CD4-positive, alpha-beta T cell (primary cell): Measurements from ENCODE around the gene TLE2. TPM values are rescaled to one million over a fixed set of nuclear protein-coding genes. Genes with fewer than 3 reads are reported as not detected.
"Not testable (repeated sequence)": the region's sequence is repeated elsewhere in the genome, so short reads cannot be mapped to it uniquely, and the experiment has no call there.

Experiments
- ATAC-seq: fragments of 200-7000 bp; cut with Tn5 transposase; one replicate; pipeline ENCODE4 v1.10.0; 2022; ENCODE audit warnings: mild to moderate bottlenecking; ENCODE audit not compliant: poor library complexity
- CTCF ChIA-PET: fragments of 350-600 bp; sonication (Branson Sonifier 250); formaldehyde crosslinking; loops from one replicate; lab custom pipeline; 2021; ENCODE audit warnings: antibody characterized with exemption, inconsistent platforms; lab: Charles Lee
- POLR2A ChIA-PET: fragments of 350-600 bp; sonication (Branson Sonifier 250); formaldehyde crosslinking; loops from one replicate; lab custom pipeline; 2021; ENCODE audit warnings: antibody characterized with exemption, inconsistent platforms; lab: Charles Lee
- DNase-seq, 14 experiments: peaks; one replicate each; pipeline ENCODE4 v3.0.0-alpha.2; 2013 to 2020; ENCODE audit warnings: mixed read lengths in 2 of 14
- H3K27ac ChIP-seq, 2 donors: one replicate each; pipeline versions ENCODE4 v1.5.1 to v1.7.0; 2013; ENCODE audit warnings: low read length in 2 of 2, low read depth in 1 of 2, mild to moderate bottlenecking in 1 of 2
- H3K27me3 ChIP-seq, 2 experiments: 1 replicate in 1 of 2; 2 replicates in 1 of 2; pipeline versions ENCODE4 v1.6.1 to v1.7.0; 2013; ENCODE audit warnings: low read length in 2 of 2, control low read depth in 1 of 2, mild to moderate bottlenecking in 1 of 2, moderate library complexity in 1 of 2; ENCODE audit not compliant: insufficient read depth in 2 of 2, control insufficient read depth in 1 of 2
- H3K36me3 ChIP-seq: one replicate; pipeline ENCODE4 v1.6.1; 2013; ENCODE audit warnings: low read length, control low read depth; ENCODE audit not compliant: insufficient read depth
- H3K4me1 ChIP-seq: one replicate; pipeline ENCODE4 v1.6.1; 2013; ENCODE audit warnings: low read length, control low read depth; ENCODE audit not compliant: insufficient read depth
- H3K4me3 ChIP-seq: one replicate; pipeline ENCODE4 v1.5.1; 2013; ENCODE audit warnings: mild to moderate bottlenecking, low read length, moderate library complexity
- H3K9me3 ChIP-seq, 2 experiments: 1 replicate in 1 of 2; 2 replicates in 1 of 2; pipeline versions ENCODE4 v1.6.1 to v1.7.0; 2013; ENCODE audit warnings: low read length in 2 of 2, mild to moderate bottlenecking in 2 of 2, control low read depth in 1 of 2, moderate library complexity in 1 of 2; ENCODE audit not compliant: control insufficient read depth in 1 of 2, insufficient read depth in 1 of 2
- H3K27ac Mint-ChIP-seq: one replicate; pipeline ENCODE4 v1.8.0; 2020; ENCODE audit warnings: mixed read lengths
- H3K27me3 Mint-ChIP-seq: one replicate; pipeline ENCODE4 v1.8.0; 2021; ENCODE audit warnings: mixed read lengths
- H3K36me3 Mint-ChIP-seq: one replicate; pipeline ENCODE4 v1.8.0; 2021; ENCODE audit warnings: low read depth, mixed read lengths
- H3K4me1 Mint-ChIP-seq: one replicate; pipeline ENCODE4 v1.8.0; 2021; ENCODE audit warnings: low read depth, mixed read lengths
- H3K4me3 Mint-ChIP-seq: one replicate; pipeline ENCODE4 v1.8.0; 2020; ENCODE audit warnings: mild to moderate bottlenecking, mixed read lengths
- H3K9me3 Mint-ChIP-seq: one replicate; pipeline ENCODE4 v1.8.0; 2020; ENCODE audit warnings: mixed read lengths
- CTCF ChIP-seq: fragments of 200-600 bp; IDR thresholded peaks from one replicate; pipeline ENCODE4 v1.8.0; 2022; ENCODE audit warnings: antibody characterized with exemption, mild to moderate bottlenecking
- intact Hi-C, 2 experiments: fragments of 100-400 bp; cut with DNase I in 1 of 2; cut with micrococcal nuclease in 1 of 2; formaldehyde crosslinking; loops; one replicate each; pipeline versions ENCODE4 v1.15.1 to v1.9.0; 2023 to 2025; cut with DNase I, micrococcal nuclease
- total RNA-seq, 174 experiments: library from RNA in 2 of 174; stranded (reverse) in 2 of 174; gene quantifications; one replicate each; pipeline ENCODE4 v1.2.3 and lab custom pipeline; 2021 to 2026

TLE2 gene
- total RNA-seq, 2 experiments from 2014 or later, result 23.9 to 25.0 TPM

GRCh38 chr19:2992958-2993357 is 36.1 kb downstream of the TLE2 start:
- no peak for TF ChIP-seq CTCF
- intact Hi-C loops, result no loop called here
- H3K27me3 Mint-ChIP-seq, result no peaks in the 10 kb centered on the region
- Histone ChIP-seq H3K9me3 (no peaks in the 10 kb centered on the region), H3K4me1 (no peaks in the 10 kb centered on the region), H3K27ac (no peak overlapping the region), H3K36me3 (no peaks in the 10 kb centered on the region), H3K27me3 (no peaks in the 10 kb centered on the region), H3K4me3 (no peak overlapping the region)
- no peak overlapping the region for H3K4me3 Mint-ChIP-seq
- CTCF ChIA-PET, result no interaction called here
- no peak for ATAC-seq
- no peak overlapping the region for H3K27ac Mint-ChIP-seq
- no peak for DNase-seq
- peaks cover 8% of the 10 kb centered on the region for H3K36me3 Mint-ChIP-seq
- no peaks in the 10 kb centered on the region for H3K4me1 Mint-ChIP-seq
- no peaks in the 10 kb centered on the region for H3K9me3 Mint-ChIP-seq
- POLR2A ChIA-PET, result no interaction called here

GRCh38 chr19:2992333-2992732 is 36.7 kb downstream of the TLE2 start:
- H3K9me3 ChIP-seq, H3K27ac ChIP-seq, ATAC-seq, H3K9me3 Mint-ChIP-seq, H3K27ac Mint-ChIP-seq, H3K4me1 Mint-ChIP-seq, H3K36me3 ChIP-seq, H3K27me3 Mint-ChIP-seq, POLR2A ChIA-PET, DNase-seq, H3K27me3 ChIP-seq, intact Hi-C loops, H3K4me3 ChIP-seq, H3K4me3 Mint-ChIP-seq, CTCF ChIA-PET, H3K4me1 ChIP-seq, H3K36me3 Mint-ChIP-seq: not testable (repeated sequence)

GRCh38 chr19:2989236-2989946 is 39.7 kb downstream of the TLE2 start:
- no peaks in the 10 kb centered on the region for H3K4me1 ChIP-seq
- no peak for TF ChIP-seq CTCF
- Mint-ChIP-seq H3K4me3 (no peak overlapping the region), H3K9me3 (no peaks in the 10 kb centered on the region), H3K4me1 (no peaks in the 10 kb centered on the region), H3K27ac (no peak overlapping the region), H3K27me3 (peaks cover 10% of the 10 kb centered on the region), H3K36me3 (no peaks in the 10 kb centered on the region)
- ATAC-seq (no peak), DNase-seq (no peak)
- intact Hi-C loops, result no loop called here
- ChIA-PET CTCF (no interaction called here), POLR2A (no interaction called here)
- no peaks in the 10 kb centered on the region for H3K36me3 ChIP-seq
- H3K9me3 ChIP-seq, result no peaks in the 10 kb centered on the region
- no peak overlapping the region for H3K27ac ChIP-seq
- peaks cover 0 to 3% of the 10 kb centered on the region in 2 experiments for H3K27me3 ChIP-seq
- H3K4me3 ChIP-seq, result no peak overlapping the region

GRCh38 chr19:2988568-2988967 is 40.5 kb downstream of the TLE2 start:
- Mint-ChIP-seq H3K27me3 (peaks cover 13% of the 10 kb centered on the region), H3K27ac (no peak overlapping the region), H3K4me3 (no peak overlapping the region), H3K4me1 (no peaks in the 10 kb centered on the region), H3K36me3 (no peaks in the 10 kb centered on the region), H3K9me3 (no peaks in the 10 kb centered on the region)
- DNase-seq (no peak), ATAC-seq (no peak)
- H3K4me1 ChIP-seq, result peaks cover 5% of the 10 kb centered on the region
- TF ChIP-seq CTCF, result no peak
- no peaks in the 10 kb centered on the region for H3K9me3 ChIP-seq
- intact Hi-C loops, result no loop called here
- H3K27me3 ChIP-seq, result peaks cover 0 to 6% of the 10 kb centered on the region in 2 experiments
- CTCF ChIA-PET, result no interaction called here
- no peak overlapping the region for H3K27ac ChIP-seq
- no peak overlapping the region for H3K4me3 ChIP-seq
- no peaks in the 10 kb centered on the region for H3K36me3 ChIP-seq
- POLR2A ChIA-PET, result no interaction called here
